ENCODE measurements around the gene UBASH3B.

- TF ChIP-seq CTCF (IDR thresholded peaks at IDR 0.05; ENCODE audit: low read length) (no peak), EZH2phosphoT487 (IDR thresholded peaks at IDR 0.05; ENCODE audit: low read length) (no peak)
Observed at GRCh38 chr11:122746050-122746478, 90.5 kb downstream of the UBASH3B start.

Measured in MM.1S (cell line).